ENCODE data around the gene TRIM9.
A peak's percentile ranks its signal among the peaks of the same experiment; 100 is the strongest.

The TRIM9 gene

GRCh38 chr14:51093371-51094281 lies 1.3 kb downstream of the TRIM9 start:
- peak; percentile 70 for DNase-seq

- DNase-seq = no peak
Observed at GRCh38 chr14:51092965-51093364, 1.9 kb downstream of the TRIM9 start.

GRCh38 chr14:51089278-51089677 lies 5.6 kb downstream of the TRIM9 start:
- DNase-seq = no peak

- DNase-seq = no peak
Observed at GRCh38 chr14:51087031-51087441, 7.9 kb downstream of the TRIM9 start.

- DNase-seq = no peak
Observed at GRCh38 chr14:51086044-51086443, 8.9 kb downstream of the TRIM9 start.

GRCh38 chr14:51084962-51085361 lies 9.9 kb downstream of the TRIM9 start:
- DNase-seq = no peak

- no peak for DNase-seq
Observed at GRCh38 chr14:51084507-51084906, 10.4 kb downstream of the TRIM9 start.

- DNase-seq = no peak
Observed at GRCh38 chr14:51082349-51082748, 12.6 kb downstream of the TRIM9 start.

GRCh38 chr14:51081712-51082111 lies 13.2 kb downstream of the TRIM9 start:
- no peak for DNase-seq

- no peak for DNase-seq
Observed at GRCh38 chr14:51081209-51081608, 13.7 kb downstream of the TRIM9 start.

- DNase-seq = no peak
Observed at GRCh38 chr14:51080645-51081044, 14.3 kb downstream of the TRIM9 start.

- no peak for DNase-seq
Observed at GRCh38 chr14:51079489-51079888, 15.4 kb downstream of the TRIM9 start.

GRCh38 chr14:51079085-51079484 lies 15.8 kb downstream of the TRIM9 start:
- no peak for DNase-seq

GRCh38 chr14:51074701-51075385 lies 20.1 kb downstream of the TRIM9 start:
- no peak for DNase-seq

GRCh38 chr14:51073731-51074130 lies 21.2 kb downstream of the TRIM9 start:
- DNase-seq = no peak

- no peak for DNase-seq
Observed at GRCh38 chr14:51072976-51073375, 21.9 kb downstream of the TRIM9 start.

- no peak for DNase-seq
Observed at GRCh38 chr14:51071857-51072256, 23.0 kb downstream of the TRIM9 start.

GRCh38 chr14:51070726-51071125 lies 24.2 kb downstream of the TRIM9 start:
- no peak for DNase-seq

- DNase-seq = no peak
Observed at GRCh38 chr14:51069055-51069454, 25.9 kb downstream of the TRIM9 start.

GRCh38 chr14:51068268-51068667 lies 26.6 kb downstream of the TRIM9 start:
- no peak for DNase-seq

GRCh38 chr14:51067295-51067694 lies 27.6 kb downstream of the TRIM9 start:
- no peak for DNase-seq

- DNase-seq = no peak
Observed at GRCh38 chr14:51066576-51066975, 28.3 kb downstream of the TRIM9 start.

- DNase-seq = no peak
Observed at GRCh38 chr14:51059032-51059431, 35.9 kb downstream of the TRIM9 start.

- no peak for DNase-seq
Observed at GRCh38 chr14:51058382-51058781, 36.5 kb downstream of the TRIM9 start.

Measured in right kidney (tissue), 1 donor.